Hindlimb muscle (tissue), 1 donor: ENCODE data around the gene GATAD2A. TPM values are rescaled to one million over a fixed set of nuclear protein-coding genes. Genes with fewer than 3 reads are reported as not detected.
"Not testable (repeated sequence)": the region's sequence is repeated elsewhere in the genome, so short reads cannot be mapped to it uniquely, and the experiment has no call there.

Source experiments
- DNase-seq: peaks from one replicate; pipeline ENCODE4 v3.0.0-alpha.2; 2013
- polyA plus RNA-seq: library from polyadenylated mRNA; unstranded; fragments of 120-200 nt; gene quantifications from one replicate; pipeline ENCODE4 v1.2.1, GENCODE V29; 2013; ENCODE audit not compliant: insufficient read length

GATAD2A gene
- polyA plus RNA-seq, 1 donor, result 56.4 TPM

GRCh38 chr19:19468424-19469050 lies 63.1 kb downstream of the GATAD2A start:
- DNase-seq, result no peak

GRCh38 chr19:19470579-19470978 lies 65.1 kb downstream of the GATAD2A start:
- DNase-seq, result no peak

GRCh38 chr19:19471682-19472081 lies 66.2 kb downstream of the GATAD2A start:
- DNase-seq, result no peak

- not testable (repeated sequence) for DNase-seq
These were observed 66.6 kb downstream of the GATAD2A start for GRCh38 chr19:19472106-19472505.

GRCh38 chr19:19475015-19475765 lies 69.7 kb downstream of the GATAD2A start:
- no peak for DNase-seq

GRCh38 chr19:19475849-19476828 lies 70.7 kb downstream of the GATAD2A start:
- no peak for DNase-seq

- no peak for DNase-seq
These were observed 72.4 kb downstream of the GATAD2A start for GRCh38 chr19:19477705-19478383.

GRCh38 chr19:19480688-19481087 lies 75.2 kb downstream of the GATAD2A start:
- DNase-seq, result no peak

- peak; percentile 69 for DNase-seq
These were observed 77.5 kb downstream of the GATAD2A start for GRCh38 chr19:19482809-19483596.

GRCh38 chr19:19485161-19485997 lies 79.9 kb downstream of the GATAD2A start:
- DNase-seq, result no peak

GRCh38 chr19:19485998-19486290 lies 80.5 kb downstream of the GATAD2A start:
- no peak for DNase-seq

- no peak for DNase-seq
These were observed 81.0 kb downstream of the GATAD2A start for GRCh38 chr19:19486343-19487076.

- DNase-seq, result no peak
These were observed 81.8 kb downstream of the GATAD2A start for GRCh38 chr19:19487077-19487949.

- no peak for DNase-seq
These were observed 82.7 kb downstream of the GATAD2A start for GRCh38 chr19:19487950-19488874.

GRCh38 chr19:19488875-19489690 lies 83.6 kb downstream of the GATAD2A start:
- peak; percentile 88 for DNase-seq

GRCh38 chr19:19489804-19490204 lies 84.3 kb downstream of the GATAD2A start:
- DNase-seq, result no peak
